Urothelium cell line (cell line): Measurements from ENCODE around the gene RNF149.

Experiments used
- DNase-seq: peaks from one replicate; pipeline ENCODE4 v3.0.0; 2011; ENCODE audit warnings: low spot score, mixed read lengths
- FAIRE-seq: peaks from 2 replicates; lab custom pipeline; 2011; peaks lifted over from hg19 to GRCh38; lab: Jason Lieb, UNC

RNF149 gene

DNA sequence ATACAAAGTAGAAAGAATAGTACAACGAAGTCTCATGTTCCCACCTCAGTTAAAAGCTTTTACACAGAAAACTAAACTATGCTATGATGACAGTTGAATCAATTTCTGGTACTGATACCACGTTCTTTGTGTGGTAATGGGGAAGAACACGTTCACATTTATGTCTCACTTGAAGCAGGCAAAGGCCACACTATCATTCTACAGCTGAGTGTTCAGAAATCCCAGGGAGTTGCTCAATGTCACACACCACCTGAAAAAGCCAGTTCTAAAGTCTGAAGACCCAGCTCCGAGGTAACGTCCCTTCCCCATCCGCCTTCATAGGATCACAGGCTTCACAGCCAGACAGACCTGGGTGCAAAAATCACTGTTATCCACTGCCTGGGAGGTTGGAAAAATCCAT, 8.9 kb downstream of the RNF149 start:
- FAIRE-seq = no peak
- no peak for DNase-seq

DNA sequence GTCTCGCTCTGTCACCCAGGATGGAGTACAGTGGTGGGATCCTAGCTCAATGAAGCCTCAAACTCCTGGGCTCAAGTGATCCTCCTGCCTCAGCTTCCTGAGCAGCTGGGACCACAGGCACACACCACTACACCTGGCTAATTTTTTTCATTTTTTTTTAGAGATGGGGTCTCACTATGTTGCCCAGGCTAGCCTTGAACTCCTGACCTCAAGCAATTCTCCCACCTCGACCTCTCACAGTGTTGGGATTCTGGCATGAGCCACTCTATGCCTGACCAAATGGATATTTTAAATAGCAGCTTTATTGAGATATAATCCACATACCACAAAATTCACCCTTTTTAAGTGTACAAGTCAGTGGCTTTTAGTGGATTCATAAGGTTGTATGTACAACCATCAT, 11.1 kb downstream of the RNF149 start:
- DNase-seq (no peak), FAIRE-seq (no peak)

DNA sequence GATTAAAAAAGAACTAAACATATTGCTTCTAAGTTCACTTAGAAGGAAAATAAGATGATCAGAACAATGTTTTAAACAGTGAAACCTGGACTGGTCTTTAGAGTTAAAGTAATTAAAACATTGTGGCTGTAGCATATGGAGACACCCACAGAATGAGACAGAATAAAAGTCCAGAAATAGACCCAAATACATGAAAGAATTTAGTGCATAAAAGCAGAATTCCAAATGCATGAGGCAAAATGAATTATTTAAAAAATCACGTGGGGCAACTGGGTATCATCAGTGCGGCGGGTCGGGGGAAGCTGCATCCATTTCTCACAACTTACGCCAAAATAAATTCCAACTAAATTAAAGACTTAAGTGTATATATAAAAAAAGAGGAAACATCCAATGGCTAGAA, 12.1 kb downstream of the RNF149 start:
- FAIRE-seq (no peak), DNase-seq (no peak)

GRCh38 chr2:101295895-101296294, 12.6 kb downstream of the RNF149 start:
- no peak for DNase-seq
- no peak for FAIRE-seq

DNA sequence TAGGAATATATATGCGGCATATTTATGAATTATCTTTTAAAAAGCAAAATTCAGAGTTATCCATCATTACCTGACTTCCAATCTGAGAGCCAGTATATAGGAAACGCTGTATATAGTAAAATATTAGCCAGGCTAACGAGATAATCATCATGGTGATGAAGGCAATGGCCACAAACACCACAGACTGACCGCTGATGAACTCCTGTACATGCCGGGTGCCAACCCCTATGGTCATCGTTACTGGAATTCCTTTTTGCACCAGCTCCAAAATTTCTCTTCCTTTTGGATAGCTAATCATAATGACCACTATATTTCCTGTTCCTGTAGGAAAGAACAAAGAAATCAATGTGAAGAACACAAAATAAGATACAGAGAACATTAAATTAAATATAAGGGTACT, 13.6 kb downstream of the RNF149 start:
- DNase-seq (no peak), FAIRE-seq (no peak)

GRCh38 chr2:101293544-101293943, 15.0 kb downstream of the RNF149 start:
- FAIRE-seq = no peak

GRCh38 chr2:101291973-101292372, 16.5 kb downstream of the RNF149 start:
- no peak for FAIRE-seq

More at GRCh38 chr2:101293544-101293943, 15.0 kb downstream of the RNF149 start:
- DNase-seq = no peak

DNA sequence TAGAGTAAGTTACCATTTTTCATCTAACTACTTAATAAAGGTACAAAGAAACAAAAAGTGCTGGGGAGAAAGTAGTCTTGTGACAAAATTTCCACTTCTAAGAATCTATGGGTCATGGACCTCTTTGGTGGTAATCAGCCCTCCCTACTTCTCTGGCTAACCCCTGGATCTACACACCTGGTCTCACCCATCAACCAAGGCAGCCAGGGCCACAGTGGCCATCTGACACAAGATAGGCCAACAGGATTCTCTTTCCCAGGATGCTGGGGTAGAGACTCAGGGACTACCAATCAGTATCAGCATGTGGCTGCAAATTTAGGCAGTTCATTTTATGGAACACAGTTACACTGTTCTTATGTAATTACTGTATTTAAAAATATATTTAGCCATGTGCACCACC, 17.8 kb downstream of the RNF149 start:
- FAIRE-seq (no peak), DNase-seq (no peak)

More at GRCh38 chr2:101291973-101292372, 16.5 kb downstream of the RNF149 start:
- no peak for DNase-seq

GRCh38 chr2:101287303-101287702, 21.2 kb downstream of the RNF149 start:
- no peak for FAIRE-seq
- no peak for DNase-seq

DNA sequence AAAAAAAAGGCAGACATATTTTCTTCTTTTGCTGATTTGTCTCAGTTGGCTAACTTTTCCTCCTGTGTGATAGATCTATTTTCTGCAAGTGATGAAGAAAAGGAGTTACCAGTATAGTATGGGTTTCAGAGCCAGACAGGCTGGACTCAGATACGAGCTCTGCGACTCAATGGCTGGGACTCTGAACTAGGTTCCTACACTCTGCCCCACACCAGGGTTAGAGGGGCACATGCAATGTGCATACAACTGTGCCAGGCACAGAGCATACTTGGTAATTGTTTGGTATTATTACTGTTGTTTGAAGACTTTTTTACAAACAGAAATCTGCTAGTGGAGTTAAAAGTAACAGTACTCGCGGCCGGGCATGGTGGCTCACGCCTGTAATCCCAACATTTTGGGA, 21.8 kb downstream of the RNF149 start:
- FAIRE-seq (no peak), DNase-seq (no peak)

DNA sequence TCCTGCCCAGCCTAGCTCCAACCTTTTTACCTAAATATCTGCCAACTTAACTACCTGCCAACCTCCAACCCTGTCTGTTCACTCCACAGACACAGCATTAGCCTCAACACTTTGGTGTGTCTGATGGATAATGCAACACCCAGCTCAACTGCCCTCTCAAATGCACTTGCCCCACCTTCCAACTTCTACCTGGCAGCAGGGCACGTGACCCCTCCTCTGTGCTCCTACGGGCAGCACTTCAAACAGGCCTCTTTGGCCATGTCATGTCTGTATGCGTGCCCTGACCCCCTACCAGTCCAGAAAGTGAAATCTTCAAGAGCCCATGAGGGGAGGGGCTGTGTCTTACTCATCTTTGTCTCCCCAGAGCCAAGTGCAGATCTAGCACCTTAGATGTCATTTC, 25.5 kb downstream of the RNF149 start:
- DNase-seq = no peak
- no peak for FAIRE-seq

DNA sequence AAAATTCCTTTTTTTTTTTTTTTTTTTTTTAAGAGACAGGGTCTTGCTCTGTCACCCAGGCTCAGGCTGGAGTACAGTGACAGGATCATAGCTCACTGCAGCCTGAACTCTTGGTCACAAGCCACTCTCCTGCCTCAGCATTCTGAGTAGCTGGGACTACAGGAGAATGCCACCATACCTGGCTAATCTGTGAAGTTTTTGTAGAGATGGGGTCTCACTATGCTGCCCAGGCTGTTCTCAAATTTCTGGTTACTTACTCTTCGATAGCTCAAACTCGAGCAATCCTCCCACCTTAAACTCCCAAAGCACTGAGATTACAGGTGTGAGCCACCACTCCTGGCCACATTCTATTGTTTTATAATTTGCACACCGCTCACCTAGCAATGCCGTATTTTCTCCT, 27.0 kb downstream of the RNF149 start:
- DNase-seq (no peak), FAIRE-seq (no peak)

DNA sequence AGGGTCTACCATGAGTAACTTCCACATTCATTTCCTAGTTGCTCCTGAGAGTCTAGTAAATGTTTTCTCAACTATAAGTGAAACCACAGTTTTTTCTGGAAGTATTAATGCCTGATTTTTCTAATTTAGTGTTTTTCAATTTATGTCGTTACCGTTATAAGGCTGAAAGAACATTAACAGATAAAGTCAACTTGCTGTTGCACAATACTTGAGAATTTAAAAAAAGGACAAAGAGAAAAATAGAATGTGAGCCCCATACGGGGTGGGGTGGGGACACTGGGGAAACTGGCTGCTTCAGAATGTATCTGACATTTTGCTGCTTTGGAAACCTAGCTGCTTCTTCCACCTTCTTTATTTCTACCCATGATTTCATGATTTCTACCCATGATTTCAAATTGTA, 29.6 kb downstream of the RNF149 start:
- DNase-seq (no peak), FAIRE-seq (no peak)

GRCh38 chr2:101277111-101277510, 31.4 kb downstream of the RNF149 start:
- FAIRE-seq = no peak
- no peak for DNase-seq

DNA sequence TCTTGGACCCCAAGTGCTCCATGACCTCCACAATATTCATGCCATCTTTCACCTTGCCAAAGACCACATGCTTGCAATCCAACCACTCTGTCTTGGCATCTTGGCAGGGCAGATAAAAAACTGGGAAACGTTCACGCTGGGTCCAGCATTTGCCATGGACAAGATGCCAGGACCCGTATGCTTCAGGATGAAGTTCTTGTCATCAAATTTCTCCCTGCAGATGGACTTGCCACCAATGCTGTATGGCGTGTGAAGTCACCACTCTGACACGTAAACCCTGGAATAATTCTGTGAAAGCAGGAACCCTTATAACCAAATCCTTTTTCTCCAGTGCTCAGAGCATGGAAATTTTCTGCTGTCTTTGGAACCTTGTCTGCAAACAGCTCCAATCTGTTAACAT, 34.4 kb downstream of the RNF149 start:
- FAIRE-seq (no peak), DNase-seq (no peak)

DNA sequence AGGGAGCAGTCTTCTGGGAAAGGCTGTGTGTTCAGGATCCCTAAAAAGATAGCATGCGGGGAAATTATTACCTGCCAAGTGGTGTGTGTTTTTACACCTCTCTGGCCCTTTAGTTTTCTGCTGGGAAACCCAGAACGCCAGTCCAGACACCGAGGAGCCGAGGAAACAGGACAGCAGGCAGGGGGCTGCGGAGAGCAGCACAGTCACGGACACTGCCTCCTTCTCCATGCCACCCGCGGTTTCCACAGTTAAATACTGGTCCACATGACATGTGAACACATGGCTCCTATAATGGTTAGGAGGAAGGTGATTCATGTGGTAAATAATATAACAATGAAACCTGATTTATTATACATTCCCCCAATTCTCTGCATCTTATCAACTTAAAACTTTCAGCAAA, 35.4 kb downstream of the RNF149 start:
- FAIRE-seq = no peak

DNA sequence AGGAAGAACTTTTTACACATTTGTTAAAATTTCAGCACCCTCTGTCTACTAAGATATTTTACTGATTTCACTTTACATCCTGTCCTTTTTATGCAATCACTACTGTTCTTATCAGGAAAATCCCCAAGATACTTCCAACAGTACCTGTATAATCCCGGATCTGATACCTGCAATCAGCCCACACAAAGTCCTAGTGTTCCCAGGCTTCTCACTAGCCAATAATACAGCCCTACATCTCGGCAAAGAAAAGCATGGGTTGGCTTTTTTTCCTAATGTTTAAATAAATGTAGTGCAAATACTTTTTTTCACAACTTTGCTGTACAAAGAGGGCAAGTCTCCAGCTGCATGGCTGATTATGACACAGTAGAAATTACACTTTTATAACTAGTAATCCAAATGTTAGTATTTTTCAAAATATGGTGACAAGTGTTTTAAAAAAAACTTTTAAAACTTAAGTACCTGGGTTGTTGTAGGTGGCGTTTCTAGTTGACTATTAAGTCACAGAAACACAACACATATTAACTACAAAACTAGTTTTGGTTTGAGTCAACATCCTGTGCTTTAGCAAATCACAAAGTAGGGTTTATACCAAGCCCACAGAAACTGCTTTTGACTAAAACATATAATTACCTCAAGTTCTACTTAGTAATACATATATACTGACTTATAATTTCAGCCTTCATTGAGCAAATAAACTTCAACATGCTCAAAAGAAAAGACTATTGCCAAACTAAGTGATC, 36.3 kb downstream of the RNF149 start:
- FAIRE-seq = no peak
- no peak for DNase-seq

More for the DNA sequence above, 35.4 kb downstream of the RNF149 start:
- DNase-seq = no peak

DNA sequence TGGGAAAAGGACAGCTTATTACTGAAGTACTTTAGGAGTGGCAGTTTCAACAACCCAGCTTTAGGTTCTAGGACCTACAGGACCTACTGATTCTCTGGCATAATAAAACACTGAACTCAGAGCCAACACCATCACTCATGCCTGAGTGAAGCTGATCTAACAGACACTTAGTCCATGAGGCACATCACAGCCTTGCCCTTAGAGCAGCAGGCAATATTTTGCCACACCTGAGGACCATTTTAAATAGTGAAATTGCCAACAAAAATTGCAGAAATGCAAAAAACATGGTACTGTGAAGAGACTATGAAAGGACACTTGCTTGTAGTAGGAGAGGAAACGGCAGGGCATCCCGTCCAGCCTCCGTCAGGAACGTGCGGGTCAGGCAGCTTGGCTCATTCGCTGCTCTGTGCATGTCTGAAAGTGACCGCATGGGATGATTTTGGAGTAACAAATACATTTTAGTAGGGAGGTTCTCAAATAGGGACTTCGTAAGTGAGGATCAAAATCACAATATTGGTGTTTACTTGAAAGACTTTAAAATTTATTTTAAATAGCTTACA, 37.7 kb downstream of the RNF149 start:
- FAIRE-seq = no peak
- no peak for DNase-seq

- DNase-seq (no peak), FAIRE-seq (no peak)
Measured at GRCh38 chr2:101267671-101268656, 40.5 kb downstream of the RNF149 start.

DNA sequence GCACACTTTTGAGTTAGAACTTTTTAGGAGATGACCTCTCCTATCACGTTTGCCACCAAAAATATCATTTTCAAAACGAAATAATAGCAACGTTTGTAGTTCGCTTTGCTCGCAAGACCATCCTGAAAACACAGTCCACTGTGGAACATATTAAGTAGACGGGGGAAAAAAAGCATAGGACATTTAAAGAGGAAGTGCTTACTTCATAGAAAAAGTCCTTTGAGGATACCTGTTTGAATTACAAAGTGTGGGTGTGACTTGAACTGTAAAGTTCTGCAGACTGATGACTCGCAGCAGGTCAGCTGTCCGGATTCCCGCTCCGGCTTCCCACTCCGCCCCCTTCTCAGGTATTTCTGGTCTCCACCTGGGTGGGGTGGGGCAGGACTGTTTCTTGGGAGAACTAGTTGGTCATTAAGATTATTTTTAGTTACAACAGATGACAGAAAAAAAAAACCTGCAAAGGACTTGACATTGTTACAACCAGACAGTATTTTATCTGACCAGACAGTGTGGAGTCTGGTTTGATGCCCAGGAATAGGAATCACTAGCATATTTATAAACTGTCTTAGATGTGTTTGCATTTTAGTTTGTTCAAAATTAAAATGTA, 42.5 kb downstream of the RNF149 start:
- FAIRE-seq (no peak), DNase-seq (no peak)

GRCh38 chr2:101264360-101264939, 44.1 kb downstream of the RNF149 start:
- FAIRE-seq = no peak
- DNase-seq = no peak
